Smooth muscle cell (in vitro differentiated cells): ENCODE data around the gene SSBP4. TPM values are rescaled to one million over a fixed set of nuclear protein-coding genes. Genes with fewer than 3 reads are reported as not detected.

ENCODE experiments used
- DNase-seq: peaks from one replicate; lab custom pipeline; 2025; ENCODE audit not compliant: unreplicated experiment; lab: John Stamatoyannopoulos, UW
- H2AFZ ChIP-seq: fragments of 200-600 bp; sonication (generic); 2 replicates; pipeline ENCODE4 v1.6.0; 2016; ENCODE audit warnings: antibody characterized with exemption, low read depth, mild to moderate bottlenecking
- H3F3A ChIP-seq: fragments of 200-600 bp; sonication (generic); 2 replicates; pipeline ENCODE4 v1.6.0; 2017; ENCODE audit warnings: antibody characterized with exemption, low read depth
- H3K27ac ChIP-seq: fragments of 200-600 bp; sonication (generic); 2 replicates; pipeline ENCODE4 v1.5.1; 2016; ENCODE audit warnings: low read depth, mild to moderate bottlenecking
- H3K27me3 ChIP-seq: fragments of 200-600 bp; sonication (generic); 2 replicates; pipeline ENCODE4 v1.6.1; 2016; ENCODE audit warnings: low read depth, mild to moderate bottlenecking
- H3K36me3 ChIP-seq: fragments of 200-600 bp; sonication (generic); 2 replicates; pipeline ENCODE4 v1.5.1; 2016; ENCODE audit warnings: low read depth
- H3K4me1 ChIP-seq: fragments of 200-600 bp; sonication (generic); 2 replicates; pipeline ENCODE4 v1.5.1; 2016; ENCODE audit warnings: low read depth
- H3K4me2 ChIP-seq: fragments of 200-600 bp; sonication (generic); 2 replicates; pipeline ENCODE4 v1.6.0; 2016; ENCODE audit warnings: mild to moderate bottlenecking
- H3K4me3 ChIP-seq: fragments of 200-600 bp; sonication (generic); 2 replicates; pipeline ENCODE4 v1.5.1; 2016; ENCODE audit warnings: mild to moderate bottlenecking
- H3K79me2 ChIP-seq: fragments of 200-600 bp; sonication (generic); 2 replicates; pipeline ENCODE4 v1.6.0; 2016; ENCODE audit warnings: low read depth, mild to moderate bottlenecking
- H3K9ac ChIP-seq: fragments of 200-600 bp; sonication (generic); 2 replicates; pipeline ENCODE4 v1.6.0; 2016; ENCODE audit warnings: low read depth
- H3K9me3 ChIP-seq: fragments of 200-600 bp; sonication (generic); replicated peaks from 2 replicates; pipeline ENCODE4 v1.5.1; 2016; ENCODE audit warnings: low read depth
- H4K20me1 ChIP-seq: fragments of 200-600 bp; sonication (generic); 2 replicates; pipeline ENCODE4 v1.6.0; 2016; ENCODE audit warnings: low read depth
- WGBS: methylation state at CpG from one replicate; pipeline ENCODE4 v1.1.7; 2016; ENCODE audit warnings: low lambda C conversion rate; 5-methylcytosine and 5-hydroxymethylcytosine counted together
- polyA plus RNA-seq: library from polyadenylated mRNA; unstranded; fragments of >200 nt; fragmentation: Nextera tagmentation; extraction: Ambion mirVana; gene quantifications from 2 replicates; pipeline ENCODE4 v1.2.1, GENCODE V29; 2016
- total RNA-seq: library from RNA; depleted of rRNA; stranded (reverse); fragments of >200 nt; gene quantifications from 2 replicates; pipeline ENCODE4 v1.2.3, GENCODE V29; 2014
- TF ChIP-seq, protein P1 (sequence below): fragments of 200-600 bp; sonication (generic); IDR thresholded peaks from 2 replicates; pipeline ENCODE4 v1.5.1; 2017; ENCODE audit warnings: borderline replicate concordance, mild to moderate bottlenecking, antibody characterized with exemption; ENCODE audit not compliant: insufficient read depth, poor library complexity, severe bottlenecking

The SSBP4 gene
- total and polyA plus RNA-seq, 2 experiments from 2014 or later = 44.1 to 124 TPM

DNA sequence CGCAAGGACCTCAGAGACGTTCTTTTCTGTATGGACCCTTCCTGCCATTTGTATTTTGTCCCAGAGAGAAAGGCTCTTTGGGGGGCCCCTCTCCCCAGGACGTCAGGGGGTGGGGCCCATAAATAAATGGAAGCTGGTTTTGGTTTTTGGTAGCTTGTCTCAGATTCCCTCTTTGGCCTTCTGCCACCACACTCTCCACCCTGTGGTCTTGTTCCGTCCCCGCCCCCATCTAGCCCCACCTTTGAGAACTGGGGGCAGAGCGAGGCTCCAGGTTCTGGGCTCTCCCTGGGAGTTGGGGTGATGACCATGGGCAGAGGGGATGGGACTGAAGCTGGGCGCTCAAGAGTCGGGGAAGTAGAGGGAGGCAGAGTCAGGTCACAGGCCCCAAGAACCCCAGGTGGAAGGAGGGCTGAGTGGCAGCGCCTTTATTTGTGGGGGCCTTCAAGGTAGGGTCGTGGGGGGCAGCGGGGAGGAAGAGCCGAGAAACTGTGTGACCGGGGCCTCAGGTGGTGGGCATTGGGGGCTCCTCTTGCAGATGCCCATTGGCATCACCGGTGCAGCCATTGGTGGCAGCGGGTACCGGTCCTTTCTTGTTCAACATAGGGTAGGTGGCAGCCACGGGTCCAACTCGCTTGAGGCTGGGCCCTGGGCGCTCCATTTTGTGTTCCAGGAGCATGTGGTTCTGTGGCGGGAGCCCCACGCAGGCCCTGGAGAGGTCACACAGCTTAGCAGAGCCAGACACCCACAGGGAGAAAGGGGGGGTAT is 15.4 kb downstream of the SSBP4 start:
- H3K79me2 ChIP-seq = peaks cover 7% of the 10 kb centered on the region
- H2AFZ ChIP-seq = no peak overlapping the region
- peak overlapping the region; percentile 95 for H3K4me2 ChIP-seq
- peaks cover 39% of the 10 kb centered on the region for H3K4me1 ChIP-seq
- H3K36me3 ChIP-seq = no peaks in the 10 kb centered on the region
- H3K27ac ChIP-seq = peak overlapping the region; percentile 53
- peaks cover 14% of the 10 kb centered on the region for H4K20me1 ChIP-seq
- H3K4me3 ChIP-seq = peak overlapping the region; percentile 67
- H3F3A ChIP-seq = peaks cover 19% of the 10 kb centered on the region
- TF ChIP-seq, protein P1, sequence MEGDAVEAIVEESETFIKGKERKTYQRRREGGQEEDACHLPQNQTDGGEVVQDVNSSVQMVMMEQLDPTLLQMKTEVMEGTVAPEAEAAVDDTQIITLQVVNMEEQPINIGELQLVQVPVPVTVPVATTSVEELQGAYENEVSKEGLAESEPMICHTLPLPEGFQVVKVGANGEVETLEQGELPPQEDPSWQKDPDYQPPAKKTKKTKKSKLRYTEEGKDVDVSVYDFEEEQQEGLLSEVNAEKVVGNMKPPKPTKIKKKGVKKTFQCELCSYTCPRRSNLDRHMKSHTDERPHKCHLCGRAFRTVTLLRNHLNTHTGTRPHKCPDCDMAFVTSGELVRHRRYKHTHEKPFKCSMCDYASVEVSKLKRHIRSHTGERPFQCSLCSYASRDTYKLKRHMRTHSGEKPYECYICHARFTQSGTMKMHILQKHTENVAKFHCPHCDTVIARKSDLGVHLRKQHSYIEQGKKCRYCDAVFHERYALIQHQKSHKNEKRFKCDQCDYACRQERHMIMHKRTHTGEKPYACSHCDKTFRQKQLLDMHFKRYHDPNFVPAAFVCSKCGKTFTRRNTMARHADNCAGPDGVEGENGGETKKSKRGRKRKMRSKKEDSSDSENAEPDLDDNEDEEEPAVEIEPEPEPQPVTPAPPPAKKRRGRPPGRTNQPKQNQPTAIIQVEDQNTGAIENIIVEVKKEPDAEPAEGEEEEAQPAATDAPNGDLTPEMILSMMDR = no peak
- H3K9me3 ChIP-seq = no peaks in the 10 kb centered on the region
- no peaks in the 10 kb centered on the region for H3K27me3 ChIP-seq
- peak overlapping the region; percentile 62 for H3K9ac ChIP-seq
- 88% methylated on average over 20 of the region's 21 CpGs for WGBS
- DNase-seq = no peak

DNA sequence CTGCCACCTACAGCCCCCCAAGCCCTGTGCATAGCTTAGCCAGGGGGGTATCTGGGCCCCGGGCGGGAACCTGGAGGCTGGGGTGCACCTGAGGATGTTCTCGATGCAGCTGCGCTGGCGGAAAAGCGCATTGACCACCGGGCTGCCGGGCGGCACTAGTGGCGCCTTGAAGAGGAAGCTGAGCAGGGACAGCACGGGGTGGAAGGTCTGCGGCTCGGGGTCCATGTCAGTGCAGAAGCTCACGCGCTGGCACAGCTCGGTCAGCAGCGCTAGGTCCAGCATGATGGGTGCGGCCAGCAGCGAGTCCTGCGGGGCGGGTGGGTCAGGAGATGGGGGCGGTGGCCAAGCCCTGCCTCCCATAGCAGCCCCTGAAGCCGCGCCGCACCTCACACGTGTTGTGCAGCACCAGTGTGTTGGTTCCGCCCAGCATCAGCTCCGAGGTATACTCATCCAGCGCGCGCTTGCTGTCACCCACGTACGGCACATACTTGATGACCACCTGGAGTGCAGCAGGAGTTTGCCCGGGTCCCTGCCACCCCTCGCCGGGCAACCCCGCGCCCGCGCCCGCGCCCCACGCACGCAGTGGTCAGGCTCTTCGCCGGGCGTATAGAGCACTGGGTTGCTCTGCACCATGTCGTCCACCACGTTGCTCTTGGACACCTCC is 16.1 kb downstream of the SSBP4 start:
- peaks cover 14% of the 10 kb centered on the region for H4K20me1 ChIP-seq
- H3K27me3 ChIP-seq = no peaks in the 10 kb centered on the region
- no peak overlapping the region for H3K4me3 ChIP-seq
- 98% methylated on average over 33 of the region's 49 CpGs for WGBS
- H3K9ac ChIP-seq = no peak overlapping the region
- no peak overlapping the region for H3K27ac ChIP-seq
- no peak overlapping the region for H2AFZ ChIP-seq
- DNase-seq = no peak
- H3K4me1 ChIP-seq = peaks cover 36% of the 10 kb centered on the region
- no peaks in the 10 kb centered on the region for H3K9me3 ChIP-seq
- H3K79me2 ChIP-seq = peaks cover 7% of the 10 kb centered on the region
- H3F3A ChIP-seq = peaks cover 25% of the 10 kb centered on the region
- no peak overlapping the region for H3K4me2 ChIP-seq
- TF ChIP-seq, protein P1 = no peak
- no peaks in the 10 kb centered on the region for H3K36me3 ChIP-seq

DNA sequence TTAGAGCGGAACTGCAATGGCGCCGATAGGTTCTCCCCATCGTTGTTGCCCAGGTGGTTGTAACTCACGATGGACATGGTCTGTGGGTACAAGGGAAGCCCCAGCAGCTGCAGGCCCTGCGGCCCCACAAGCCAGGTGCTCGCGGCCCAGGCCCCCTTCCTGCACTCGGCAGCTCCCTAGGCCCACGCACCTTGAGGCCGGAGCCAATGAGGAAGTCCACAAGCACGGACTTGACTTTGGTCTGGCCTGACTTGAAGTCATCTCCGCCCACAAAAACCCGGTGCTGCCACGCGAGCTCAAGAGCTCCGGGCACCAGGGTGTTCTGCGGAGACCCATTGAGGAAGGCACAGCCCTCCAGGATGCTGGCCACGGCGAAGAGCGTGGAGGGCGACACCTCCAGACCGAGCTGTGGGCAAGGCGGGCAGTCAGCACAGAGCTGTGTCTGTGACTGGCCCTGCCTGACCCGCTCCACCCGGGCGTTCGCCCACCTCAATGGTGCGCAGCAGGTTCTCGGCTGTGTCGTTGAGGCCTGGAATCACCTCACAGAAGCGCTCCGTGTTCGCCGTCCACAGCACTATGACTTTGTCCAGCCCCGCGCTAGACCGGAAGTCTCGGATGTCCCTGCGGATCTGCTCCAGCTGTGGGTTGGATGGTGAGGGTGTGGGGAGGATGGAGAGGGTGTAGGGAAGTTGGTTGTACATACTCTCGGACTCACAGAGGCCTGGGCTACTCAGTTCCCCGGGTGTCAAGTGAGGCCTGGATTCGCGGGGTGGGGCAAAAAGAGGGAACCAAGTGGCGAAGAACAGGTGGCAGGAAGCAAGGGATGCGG is 16.9 kb downstream of the SSBP4 start:
- 94% methylated on average over 46 of the region's 46 CpGs for WGBS
- DNase-seq = no peak
- Histone ChIP-seq H3F3A (peaks cover 25% of the 10 kb centered on the region), H3K36me3 (no peaks in the 10 kb centered on the region), H3K9ac (no peak overlapping the region), H2AFZ (no peak overlapping the region), H3K27ac (no peak overlapping the region), H3K27me3 (no peaks in the 10 kb centered on the region), H3K9me3 (no peaks in the 10 kb centered on the region), H3K4me3 (peak overlapping the region; percentile 57), H4K20me1 (peaks cover 14% of the 10 kb centered on the region), H3K79me2 (peaks cover 7% of the 10 kb centered on the region), H3K4me1 (peaks cover 36% of the 10 kb centered on the region), H3K4me2 (peak overlapping the region; percentile 91)
- TF ChIP-seq, protein P1 = no peak
